Fibroblast of gingiva (primary cell): ENCODE data around the gene PFAS.

Experiments used
- DNase-seq: peaks from one replicate; pipeline ENCODE4 v3.0.0-alpha.2; 2011; ENCODE audit warnings: low read depth

The PFAS gene

GRCh38 chr17:8311131-8311790, 62.2 kb downstream of the PFAS start:
- no peak for DNase-seq

GRCh38 chr17:8312251-8312650, 63.2 kb downstream of the PFAS start:
- DNase-seq = no peak

GRCh38 chr17:8312726-8313600, 63.9 kb downstream of the PFAS start:
- DNase-seq = no peak

GRCh38 chr17:8314797-8315763, 66.0 kb downstream of the PFAS start:
- DNase-seq = no peak

GRCh38 chr17:8315764-8316217, 66.7 kb downstream of the PFAS start:
- DNase-seq = no peak

GRCh38 chr17:8318010-8318935, 69.2 kb downstream of the PFAS start:
- DNase-seq = no peak
